ENCODE measurements around the gene FAM219B. TPM values are rescaled to one million over a fixed set of nuclear protein-coding genes. Genes with fewer than 3 reads are reported as not detected.

The FAM219B gene
- total and polyA plus RNA-seq, 10 of the 15 experiments (the other 5 are each of a cell fraction or from before 2014, with no cell fraction given): 7.6 to 53.2 (median 29.4) TPM

GRCh38 chr15:74908635-74909034 lies 2.0 kb upstream of the FAM219B start:
- no peak for ATAC-seq
- no peaks in the 10 kb centered on the region for H3K27me3 ChIP-seq (replicated peaks in 1 of 2; ENCODE audit: control insufficient read depth in 2 of 2, insufficient read depth in 2 of 2, low read length in 1 of 2)
- ChIA-PET RAD21 (ENCODE audit: unreplicated experiment) (interaction anchor here (3.3 kb wide), 1 partner anchor 138 kb away, joined by 18 read pairs; no protein-coding TSS in a partner anchor), CTCF (interaction anchor here (1.2 to 6.4 kb wide), 3 partner anchors 42 to 138 kb away, joined by 3 to 32 read pairs (median 31); no protein-coding TSS in a partner anchor), POLR2A (interaction anchor here (0.6 to 0.8 kb wide), 3 partner anchors 27 to 292 kb away, joined by 3 to 4 read pairs (median 3); no protein-coding TSS in a partner anchor), SMC1A (ENCODE audit: uncharacterized antibody, unreplicated experiment) (interaction anchor here (0.7 to 1.5 kb wide), 2 partner anchors 27 to 702 kb away, joined by 3 read pairs; no protein-coding TSS in a partner anchor)
- no peak overlapping the region for H3K4me2 ChIP-seq (ENCODE audit: control insufficient read depth, insufficient read depth)
- FAIRE-seq: no peak
- H3K36me3 ChIP-seq (ENCODE audit: control insufficient read depth in 2 of 2, insufficient read depth in 2 of 2, low read length in 1 of 2): peaks cover 0 to 11% of the 10 kb centered on the region in 2 experiments
- BruUV-seq (replicated peaks): no TSS peak
- in situ Hi-C loops (cut with MboI) (no loop called here), intact Hi-C loops (cut with micrococcal nuclease; ENCODE audit: unreplicated experiment) (no loop called here)
- H3K4me3 ChIP-seq: no peak overlapping the region
- TF ChIP-seq ZSCAN29 (IDR thresholded peaks at IDR 0.05) (no peak), SPI1 (IDR thresholded peaks at IDR 0.05; ENCODE audit: borderline replicate concordance, insufficient read depth, low read depth, low read length) (no peak), PML (IDR thresholded peaks at IDR 0.05; ENCODE audit: low read length) (no peak), HDGF (IDR thresholded peaks at IDR 0.05) (no peak), MTA3 (IDR thresholded peaks at IDR 0.05; ENCODE audit: borderline replicate concordance, low read length) (no peak), SKIL (IDR thresholded peaks at IDR 0.05; ENCODE audit: low read depth, poor library complexity, severe bottlenecking) (no peak), CREM (IDR thresholded peaks at IDR 0.05; ENCODE audit: low read depth) (no peak), BHLHE40 (IDR thresholded peaks at IDR 0.05; ENCODE audit: borderline replicate concordance in 1 of 2, low read depth in 2 of 2, low read length in 1 of 2) (no peak), FOXM1 (IDR thresholded peaks at IDR 0.05; ENCODE audit: low read depth, low read length) (no peak), STAT3 (IDR thresholded peaks at IDR 0.05; ENCODE audit: low read depth, low read length) (no peak), MXI1 (IDR thresholded peaks at IDR 0.05; ENCODE audit: low read depth, low read length) (no peak), NFYA (IDR thresholded peaks at IDR 0.05; ENCODE audit: borderline replicate concordance, low read depth, low read length) (no peak), HCFC1 (IDR thresholded peaks at IDR 0.05; ENCODE audit: low read length) (no peak)
- TF ChIP-seq, protein P1, sequence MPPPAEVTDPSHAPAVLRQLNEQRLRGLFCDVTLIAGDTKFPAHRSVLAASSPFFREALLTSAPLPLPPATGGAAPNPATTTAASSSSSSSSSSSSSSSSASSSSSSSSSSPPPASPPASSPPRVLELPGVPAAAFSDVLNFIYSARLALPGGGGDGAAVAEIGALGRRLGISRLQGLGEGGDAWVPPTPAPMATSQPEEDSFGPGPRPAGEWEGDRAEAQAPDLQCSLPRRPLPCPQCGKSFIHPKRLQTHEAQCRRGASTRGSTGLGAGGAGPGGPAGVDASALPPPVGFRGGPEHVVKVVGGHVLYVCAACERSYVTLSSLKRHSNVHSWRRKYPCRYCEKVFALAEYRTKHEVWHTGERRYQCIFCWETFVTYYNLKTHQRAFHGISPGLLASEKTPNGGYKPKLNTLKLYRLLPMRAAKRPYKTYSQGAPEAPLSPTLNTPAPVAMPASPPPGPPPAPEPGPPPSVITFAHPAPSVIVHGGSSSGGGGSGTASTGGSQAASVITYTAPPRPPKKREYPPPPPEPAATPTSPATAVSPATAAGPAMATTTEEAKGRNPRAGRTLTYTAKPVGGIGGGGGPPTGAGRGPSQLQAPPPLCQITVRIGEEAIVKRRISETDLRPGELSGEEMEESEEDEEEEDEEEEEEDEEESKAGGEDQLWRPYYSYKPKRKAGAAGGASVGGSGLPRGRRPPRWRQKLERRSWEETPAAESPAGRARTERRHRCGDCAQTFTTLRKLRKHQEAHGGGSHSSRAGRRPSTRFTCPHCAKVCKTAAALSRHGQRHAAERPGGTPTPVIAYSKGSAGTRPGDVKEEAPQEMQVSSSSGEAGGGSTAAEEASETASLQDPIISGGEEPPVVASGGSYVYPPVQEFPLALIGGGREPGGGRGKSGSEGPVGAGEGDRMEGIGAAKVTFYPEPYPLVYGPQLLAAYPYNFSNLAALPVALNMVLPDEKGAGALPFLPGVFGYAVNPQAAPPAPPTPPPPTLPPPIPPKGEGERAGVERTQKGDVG (CRISPR knock-in tag; IDR thresholded peaks at IDR 0.05): no peak
- H4K20me1 ChIP-seq (ENCODE audit: control insufficient read depth, insufficient read depth): no peaks in the 10 kb centered on the region
- peaks cover 6% of the 10 kb centered on the region for H3K4me1 ChIP-seq (ENCODE audit: control insufficient read depth, insufficient read depth, low read length)
- WGBS (ENCODE audit: insufficient coverage, insufficient replicate concordance, low lambda C conversion rate, missing lambda C conversion rate): 94% methylated on average over 4 of the region's 4 CpGs
- H3K79me2 ChIP-seq (ENCODE audit: control insufficient read depth, insufficient read depth, low read length): peaks cover 15% of the 10 kb centered on the region
- H3K27ac ChIP-seq (ENCODE audit: control insufficient read depth, insufficient read depth): no peak overlapping the region
- DNase-seq (ENCODE audit: low read depth, low spot score): no peak
- H3K9ac ChIP-seq (ENCODE audit: control insufficient read depth, insufficient read depth, low read length): no peak overlapping the region
- H2AFZ ChIP-seq (ENCODE audit: control insufficient read depth, low read depth, low read length): no peak overlapping the region
- H3K9me3 ChIP-seq (replicated peaks; ENCODE audit: control insufficient read depth, insufficient read depth, low read length): no peaks in the 10 kb centered on the region

Measured in GM12878 (cell line).